ENCODE data around the gene GPR156. TPM values are rescaled to one million over a fixed set of nuclear protein-coding genes. Genes with fewer than 3 reads are reported as not detected.

GPR156 gene
- polyA plus RNA-seq, 1 donor from 2014 or later = 0.22 TPM

- Histone ChIP-seq H3K79me2 (replicated peaks; ENCODE audit: insufficient read depth, low read length) (no peaks in the 10 kb centered on the region), H3K27ac (ENCODE audit: low read length) (no peak overlapping the region), H3K9me3 (ENCODE audit: low read length) (peaks cover 2% of the 10 kb centered on the region), H3K27me3 (ENCODE audit: insufficient read depth, low read depth, low read length) (no peaks in the 10 kb centered on the region), H4K20me1 (ENCODE audit: insufficient read depth) (no peaks in the 10 kb centered on the region), H3K4me2 (ENCODE audit: low read length) (no peak overlapping the region), H3K4me3 (ENCODE audit: low read length) (no peak overlapping the region), H3K9me2 (ENCODE audit: insufficient read depth, low read length) (no peaks in the 10 kb centered on the region), H2AFZ (ENCODE audit: low read depth, low read length) (no peak overlapping the region), H3F3A (ENCODE audit: insufficient read depth, low read length, poor library complexity, severe bottlenecking) (no peaks in the 10 kb centered on the region), H3K9ac (ENCODE audit: low read length) (no peak overlapping the region), H3K36me3 (ENCODE audit: insufficient read depth, low read length) (no peaks in the 10 kb centered on the region)
- TF ChIP-seq SMC3 (conservative IDR thresholded peaks at IDR 0.05; ENCODE audit: poor library complexity) (no peak), TAF1 (IDR thresholded peaks at IDR 0.05; ENCODE audit: low read depth) (no peak), EP300 (conservative IDR thresholded peaks at IDR 0.05; ENCODE audit: poor library complexity, severe bottlenecking) (no peak), RAD21 (conservative IDR thresholded peaks at IDR 0.05) (no peak), MXI1 (conservative IDR thresholded peaks at IDR 0.05; ENCODE audit: poor library complexity, severe bottlenecking) (no peak), EZH2 (IDR thresholded peaks at IDR 0.05; ENCODE audit: borderline replicate concordance, insufficient read depth, low read length, poor library complexity, severe bottlenecking) (no peak), CTCF (IDR thresholded peaks at IDR 0.05; ENCODE audit: poor library complexity, severe bottlenecking) (no peak)
These were observed 27.0 kb downstream of the GPR156 start for GRCh38 chr3:120258009-120258408.

DNA sequence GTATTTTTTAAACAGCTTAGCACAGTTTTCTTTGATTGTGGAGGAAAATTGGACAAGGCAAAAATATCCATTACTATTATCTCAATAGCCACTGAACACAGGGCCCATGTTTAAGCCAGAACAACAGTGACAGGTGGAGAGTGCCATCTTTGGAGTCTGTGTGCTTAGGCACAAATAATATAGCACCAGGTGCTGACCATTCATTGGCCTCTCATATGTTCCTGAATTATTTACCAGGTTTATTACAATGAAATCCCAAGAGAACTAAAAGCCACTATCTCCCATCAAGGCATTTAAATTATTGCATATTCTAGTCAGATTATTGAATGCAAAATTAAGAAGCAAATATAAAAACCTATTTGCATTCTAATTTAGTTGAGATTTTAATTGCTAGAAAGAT is 39.6 kb downstream of the GPR156 start:
- H2AFZ ChIP-seq (ENCODE audit: low read depth, low read length) = peak overlapping the region; percentile 36
- H3K79me2 ChIP-seq (replicated peaks; ENCODE audit: insufficient read depth, low read length) = no peaks in the 10 kb centered on the region
- H3K9ac ChIP-seq (ENCODE audit: low read length) = peak overlapping the region; percentile 23
- no peaks in the 10 kb centered on the region for H3K36me3 ChIP-seq (ENCODE audit: insufficient read depth, low read length)
- H3K27ac ChIP-seq (ENCODE audit: low read length) = peak overlapping the region; percentile 53
- H3K4me2 ChIP-seq (ENCODE audit: low read length) = no peak overlapping the region
- no peaks in the 10 kb centered on the region for H4K20me1 ChIP-seq (ENCODE audit: insufficient read depth)
- H3K9me2 ChIP-seq (ENCODE audit: insufficient read depth, low read length) = no peaks in the 10 kb centered on the region
- no peaks in the 10 kb centered on the region for H3K27me3 ChIP-seq (ENCODE audit: insufficient read depth, low read depth, low read length)
- no peak overlapping the region for H3K4me3 ChIP-seq (ENCODE audit: low read length)
- no peaks in the 10 kb centered on the region for H3F3A ChIP-seq (ENCODE audit: insufficient read depth, low read length, poor library complexity, severe bottlenecking)
- no peak for TF ChIP-seq EP300 (conservative IDR thresholded peaks at IDR 0.05; ENCODE audit: poor library complexity, severe bottlenecking)
- no peak for TF ChIP-seq SMC3 (conservative IDR thresholded peaks at IDR 0.05; ENCODE audit: poor library complexity)
- no peak for TF ChIP-seq TAF1 (IDR thresholded peaks at IDR 0.05; ENCODE audit: low read depth)
- TF ChIP-seq MXI1 (conservative IDR thresholded peaks at IDR 0.05; ENCODE audit: poor library complexity, severe bottlenecking) = no peak
- TF ChIP-seq EZH2 (IDR thresholded peaks at IDR 0.05; ENCODE audit: borderline replicate concordance, insufficient read depth, low read length, poor library complexity, severe bottlenecking) = no peak
- TF ChIP-seq CTCF (IDR thresholded peaks at IDR 0.05; ENCODE audit: poor library complexity, severe bottlenecking) = no peak
- no peaks in the 10 kb centered on the region for H3K9me3 ChIP-seq (ENCODE audit: low read length)

DNA sequence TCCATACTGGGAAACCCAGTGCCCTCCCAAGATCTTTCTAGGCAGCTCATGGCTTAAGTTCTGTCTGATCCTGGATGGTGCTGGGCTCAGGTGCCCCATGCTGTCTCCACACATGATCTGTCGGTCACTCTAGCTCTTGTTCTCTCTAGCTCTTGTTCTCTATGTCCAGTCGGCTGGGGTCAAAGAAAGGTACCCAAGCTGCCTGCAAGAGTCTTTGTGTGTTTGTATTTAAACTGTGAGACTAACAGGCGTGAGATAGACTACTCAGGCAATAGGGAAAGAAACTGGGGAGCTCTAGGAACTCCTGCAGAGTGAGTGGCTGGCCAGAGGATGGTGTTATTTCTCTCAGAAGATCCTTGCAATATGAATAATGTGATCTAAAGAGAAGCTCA is 40.2 kb downstream of the GPR156 start:
- H3K9ac ChIP-seq (ENCODE audit: low read length) = peak overlapping the region; percentile 23
- H2AFZ ChIP-seq (ENCODE audit: low read depth, low read length) = peak overlapping the region; percentile 36
- TF ChIP-seq MXI1 (conservative IDR thresholded peaks at IDR 0.05; ENCODE audit: poor library complexity, severe bottlenecking) = no peak
- peak; percentile 59 for TF ChIP-seq RAD21 (conservative IDR thresholded peaks at IDR 0.05)
- TF ChIP-seq CTCF (IDR thresholded peaks at IDR 0.05; ENCODE audit: poor library complexity, severe bottlenecking) = peak; percentile 39
- H3K27me3 ChIP-seq (ENCODE audit: insufficient read depth, low read depth, low read length) = no peaks in the 10 kb centered on the region
- H3K9me2 ChIP-seq (ENCODE audit: insufficient read depth, low read length) = no peaks in the 10 kb centered on the region
- no peaks in the 10 kb centered on the region for H3K79me2 ChIP-seq (replicated peaks; ENCODE audit: insufficient read depth, low read length)
- no peaks in the 10 kb centered on the region for H4K20me1 ChIP-seq (ENCODE audit: insufficient read depth)
- peak overlapping the region; percentile 53 for H3K27ac ChIP-seq (ENCODE audit: low read length)
- H3K4me3 ChIP-seq (ENCODE audit: low read length) = no peak overlapping the region
- H3F3A ChIP-seq (ENCODE audit: insufficient read depth, low read length, poor library complexity, severe bottlenecking) = no peaks in the 10 kb centered on the region
- H3K4me2 ChIP-seq (ENCODE audit: low read length) = no peak overlapping the region
- H3K36me3 ChIP-seq (ENCODE audit: insufficient read depth, low read length) = no peaks in the 10 kb centered on the region
- no peaks in the 10 kb centered on the region for H3K9me3 ChIP-seq (ENCODE audit: low read length)
